Measurements from ENCODE around the gene HELB. TPM values are rescaled to one million over a fixed set of nuclear protein-coding genes. Genes with fewer than 3 reads are reported as not detected.

Gene HELB
- total and polyA plus RNA-seq, 2 of the 8 experiments (the other 6 are each of a cell fraction or from before 2014, with no cell fraction given), result 1.8 to 7.6 TPM

DNA sequence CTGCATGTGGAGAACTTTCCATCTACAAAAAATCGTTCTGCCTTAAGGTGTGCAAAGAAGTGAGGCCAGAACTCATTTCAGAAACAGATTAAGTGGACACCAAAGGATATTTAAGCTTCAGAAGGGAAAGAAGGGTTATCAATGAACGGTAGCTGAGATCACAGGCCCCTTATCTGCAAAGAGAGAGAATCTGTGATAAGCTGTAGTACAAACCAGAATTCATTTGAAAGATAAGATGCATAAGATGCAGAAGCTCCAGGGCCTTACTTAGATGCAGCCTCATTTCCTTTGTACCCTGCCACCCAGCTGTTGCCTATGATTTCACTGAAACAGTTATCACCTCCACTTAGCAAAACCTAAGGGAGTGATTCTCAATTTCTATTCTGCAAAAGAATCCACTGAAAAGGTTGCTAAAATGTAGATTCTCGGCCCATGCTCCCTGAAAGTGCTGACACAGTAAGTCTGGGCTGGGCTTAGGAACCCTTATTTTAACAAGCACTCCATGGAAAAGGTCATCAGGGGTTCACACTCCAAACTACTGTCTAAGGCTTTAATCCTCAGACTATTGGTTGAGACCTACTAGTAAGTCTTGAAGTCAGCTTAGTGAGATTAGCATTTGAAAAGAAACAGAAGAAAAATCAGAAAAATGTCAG lies 64.8 kb downstream of the HELB start:
- Histone ChIP-seq H4K20me1 (replicated peaks in 1 of 2; ENCODE audit: control insufficient read depth in 1 of 2, insufficient read depth in 2 of 2, low read length in 2 of 2) (no peaks in the 10 kb centered on the region), H4K91ac (replicated peaks; ENCODE audit: insufficient read length, low read length) (no peak overlapping the region), H2BK20ac (ENCODE audit: low read length) (no peak overlapping the region), H4K8ac (ENCODE audit: extremely low read depth, insufficient read depth, low read length) (no peak overlapping the region), H3K4me2 (ENCODE audit: insufficient read depth in 1 of 2, low read depth in 2 of 2, low read length in 2 of 2) (no peak overlapping the region), H3K23ac (ENCODE audit: insufficient read length) (no peak overlapping the region), H3K14ac (ENCODE audit: insufficient read length) (no peak overlapping the region), H2BK5ac (ENCODE audit: low read depth, low read length) (no peak overlapping the region), H3K9ac (replicated peaks in 1 of 4; ENCODE audit: extremely low read depth in 1 of 4, low read depth in 3 of 4, low read length in 3 of 4) (no peak overlapping the region), H4K5ac (ENCODE audit: insufficient read length, low read depth, low read length) (no peak overlapping the region), H2BK120ac (replicated peaks; ENCODE audit: low read depth, low read length) (no peak overlapping the region), H3K4me3 (ENCODE audit: extremely low read depth in 1 of 4, insufficient read depth in 2 of 4, low read depth in 3 of 4, low read length in 4 of 4) (no peak overlapping the region), H3K4ac (replicated peaks; ENCODE audit: insufficient read length, low read depth, low read length) (no peak overlapping the region), H3K23me2 (ENCODE audit: low read depth, low read length) (no peaks in the 10 kb centered on the region; the same call in 1 of the 2 replicates), H3K79me1 (ENCODE audit: low read depth, low read length) (no peaks in the 10 kb centered on the region), H3K9me3 (ENCODE audit: insufficient read depth in 2 of 2, low read depth in 1 of 2, low read length in 1 of 2) (no peaks in the 10 kb centered on the region), H2AK5ac (ENCODE audit: low read depth, low read length) (no peak overlapping the region), H3K36me3 (ENCODE audit: control insufficient read depth in 2 of 4, insufficient read depth in 4 of 4, low read length in 3 of 4) (no peaks in the 10 kb centered on the region), H2AFZ (ENCODE audit: low read length) (no peak overlapping the region), H3K27me3 (replicated peaks in 1 of 4; ENCODE audit: control insufficient read depth in 3 of 4, extremely low read depth in 1 of 4, insufficient read depth in 3 of 4, low read length in 3 of 4) (no peaks in the 10 kb centered on the region), H3K27ac (ENCODE audit: low read depth, low read length) (no peak overlapping the region), H2BK12ac (ENCODE audit: low read depth, low read length) (no peak overlapping the region), H2BK15ac (ENCODE audit: low read length) (no peak overlapping the region), H3K18ac (ENCODE audit: extremely low read depth, low read length) (no peak overlapping the region), H3K4me1 (replicated peaks in 1 of 4; ENCODE audit: control insufficient read depth in 3 of 4, insufficient read depth in 4 of 4, low read length in 3 of 4) (no peaks in the 10 kb centered on the region), H3K79me2 (ENCODE audit: control insufficient read depth in 1 of 2, insufficient read depth in 2 of 2, low read length in 2 of 2) (no peaks in the 10 kb centered on the region), H3K56ac (replicated peaks; ENCODE audit: insufficient read length, low read depth, low read length) (no peak overlapping the region)
- ChIA-PET CTCF (ENCODE audit: partially characterized antibody) (interaction anchor here (1.1 to 4.7 kb wide), 4 partner anchors 10 to 222 kb away, joined by 3 to 25 read pairs (median 4); no protein-coding TSS in a partner anchor), POLR2A (ENCODE audit: partially characterized antibody) (interaction anchor here (0.6 kb wide), 1 partner anchor 33 kb away, joined by 3 read pairs; no protein-coding TSS in a partner anchor)
- 73% methylated on average over 3 of the region's 3 CpGs; no CpG with 5 or more reads in 1 of the 2 experiments for WGBS, 2 experiments (ENCODE audit: extremely low coverage in 1 of 2, insufficient coverage in 1 of 2, insufficient read length in 1 of 2, insufficient replicate concordance in 2 of 2, low coverage in 1 of 2, low lambda C conversion rate in 2 of 2, missing lambda C conversion rate in 1 of 2)
- DNase-seq (ENCODE audit: low read depth in 1 of 2, low spot score in 2 of 2), result no peak
- FAIRE-seq, result no peak
- TF ChIP-seq CHD1 (IDR thresholded peaks at IDR 0.05; ENCODE audit: low read depth, low read length) (no peak), TBP (IDR thresholded peaks at IDR 0.05; ENCODE audit: low read depth, low read length) (no peak), NANOG (IDR thresholded peaks at IDR 0.05; ENCODE audit: insufficient read depth, low read depth, low read length, poor library complexity, severe bottlenecking) (no peak), CTCF (IDR thresholded peaks at IDR 0.05; ENCODE audit: control extremely low read depth in 1 of 3, insufficient read depth in 1 of 3, low read depth in 1 of 3, low read length in 3 of 3) (no peak), CHD2 (IDR thresholded peaks at IDR 0.05; ENCODE audit: low read length) (no peak), RNF2 (IDR thresholded peaks at IDR 0.05; ENCODE audit: borderline replicate concordance, low read depth, low read length, missing control alignments, poor library complexity, severe bottlenecking) (no peak), NRF1 (IDR thresholded peaks at IDR 0.05; ENCODE audit: low read depth, low read length) (no peak), SRF (IDR thresholded peaks at IDR 0.05; ENCODE audit: low read depth, low read length) (no peak)
- TF ChIP-seq, protein P1, sequence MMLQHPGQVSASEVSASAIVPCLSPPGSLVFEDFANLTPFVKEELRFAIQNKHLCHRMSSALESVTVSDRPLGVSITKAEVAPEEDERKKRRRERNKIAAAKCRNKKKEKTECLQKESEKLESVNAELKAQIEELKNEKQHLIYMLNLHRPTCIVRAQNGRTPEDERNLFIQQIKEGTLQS (IDR thresholded peaks at IDR 0.05; ENCODE audit: insufficient read depth, low read depth, low read length), result no peak
